Muscle of arm (tissue), 12 donors: ENCODE results near the gene CIP2A. TPM values are rescaled to one million over a fixed set of nuclear protein-coding genes. Genes with fewer than 3 reads are reported as not detected.
A peak's percentile ranks its signal among the peaks of the same experiment; 100 is the strongest.

Experiments used
- DNase-seq: peaks from one replicate; pipeline ENCODE4 v3.0.0-alpha.2; 2013
- polyA plus RNA-seq, 12 donors: library from polyadenylated mRNA; unstranded; fragments of 120-200 nt; gene quantifications; one replicate each; pipeline ENCODE4 v1.2.1, GENCODE V29; 2013; ENCODE audit not compliant: insufficient read length in 12 of 12

Gene CIP2A
- polyA plus RNA-seq, 12 donors = 6.2 to 17.6 (median 11.2) TPM; not detected in 1

DNA sequence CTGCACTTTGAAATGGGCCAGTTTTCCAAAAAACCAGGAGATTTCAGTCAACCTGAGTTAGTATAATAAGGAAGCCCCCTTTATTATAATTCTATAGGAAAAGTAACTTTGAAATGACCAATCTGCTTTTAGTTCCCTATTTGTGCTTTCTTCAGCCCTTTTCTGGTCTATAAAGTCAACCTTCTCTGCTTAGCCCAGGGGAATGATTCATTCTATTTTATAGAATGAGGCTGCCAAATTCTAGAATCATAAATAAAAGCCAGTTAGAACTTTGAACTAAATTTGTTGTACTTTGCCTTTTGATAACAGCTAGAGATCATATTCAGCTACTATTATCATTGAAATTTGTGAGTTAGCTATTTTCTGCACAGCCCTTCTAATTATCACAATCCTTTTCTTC is 24.7 kb downstream of the CIP2A start:
- DNase-seq = no peak

DNA sequence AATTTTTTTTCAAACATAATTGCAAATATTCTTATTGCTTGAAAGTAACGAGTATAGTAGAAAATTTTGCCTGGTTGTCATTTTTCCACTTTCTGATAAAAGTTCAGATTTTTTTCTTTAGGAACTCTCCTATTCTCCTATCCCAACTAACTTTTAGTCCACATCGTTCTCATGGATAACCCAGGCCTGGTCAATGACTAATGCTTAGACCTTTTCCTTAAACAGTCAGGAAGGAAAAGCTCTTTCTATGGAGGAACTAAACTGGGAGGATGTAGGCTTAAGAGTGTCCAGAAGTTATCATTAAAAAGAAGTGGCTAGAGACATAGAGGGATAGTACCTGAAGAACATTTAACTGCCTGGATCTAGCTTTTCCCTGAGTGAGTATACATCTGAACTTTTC is 26.7 kb downstream of the CIP2A start:
- no peak for DNase-seq

DNA sequence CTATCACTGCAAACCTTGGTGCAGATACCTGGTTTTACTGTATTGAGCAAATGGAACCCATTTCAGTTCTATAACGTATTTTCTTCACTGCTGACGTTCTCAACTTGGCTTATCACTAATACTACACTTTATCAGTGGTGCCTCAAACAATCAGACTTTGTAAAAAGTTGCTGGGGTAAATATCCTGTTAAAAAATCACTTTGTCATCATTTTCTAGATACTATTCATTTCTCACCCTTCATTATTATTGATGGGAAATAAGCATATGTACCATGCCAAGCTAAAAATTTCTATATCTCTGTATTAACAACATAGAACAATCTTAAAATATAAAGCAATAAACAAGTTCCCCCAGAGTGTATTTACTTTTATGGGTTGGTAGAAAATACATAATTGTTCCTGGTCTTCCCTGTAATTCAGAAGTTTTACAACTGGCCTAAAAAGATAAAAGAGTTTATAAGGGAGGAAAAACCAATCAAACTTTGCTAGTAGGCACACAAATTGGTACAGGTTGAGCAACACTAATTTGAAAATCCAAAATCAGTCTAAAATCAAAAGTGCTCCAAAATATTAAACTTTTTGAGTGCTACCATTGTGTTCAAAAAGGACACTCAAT is 33.2 kb downstream of the CIP2A start:
- no peak for DNase-seq

DNA sequence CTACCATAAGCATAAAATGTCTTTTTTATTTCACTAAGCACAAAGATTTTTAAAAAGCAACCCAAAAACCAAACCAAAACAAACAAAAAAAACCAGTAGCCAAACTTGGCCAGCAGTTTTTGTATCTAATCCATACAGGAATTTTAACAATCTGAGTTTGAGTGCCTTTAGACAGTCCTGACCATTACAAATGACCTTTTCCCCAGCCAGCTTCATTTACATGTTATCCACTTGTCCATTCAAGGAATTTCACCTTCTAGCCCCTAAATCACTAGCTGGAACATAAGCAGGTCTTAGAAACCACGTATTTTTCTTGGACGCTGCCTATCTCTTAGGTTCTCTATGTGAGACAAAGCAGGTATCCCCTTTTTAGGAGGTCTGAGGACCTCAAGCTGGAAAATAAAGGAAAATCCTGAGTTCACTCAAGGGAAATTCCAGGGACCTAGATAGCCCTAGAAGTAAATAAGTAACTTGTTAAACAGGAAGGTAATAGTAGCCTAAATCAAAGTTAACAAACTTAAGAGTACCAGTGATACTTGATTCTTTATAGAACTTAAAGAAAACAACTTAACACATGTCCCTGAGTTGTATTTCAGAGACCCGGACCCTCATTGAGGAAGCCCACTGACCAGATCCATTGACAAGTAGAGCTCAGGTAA is 34.2 kb downstream of the CIP2A start:
- no peak for DNase-seq

DNA sequence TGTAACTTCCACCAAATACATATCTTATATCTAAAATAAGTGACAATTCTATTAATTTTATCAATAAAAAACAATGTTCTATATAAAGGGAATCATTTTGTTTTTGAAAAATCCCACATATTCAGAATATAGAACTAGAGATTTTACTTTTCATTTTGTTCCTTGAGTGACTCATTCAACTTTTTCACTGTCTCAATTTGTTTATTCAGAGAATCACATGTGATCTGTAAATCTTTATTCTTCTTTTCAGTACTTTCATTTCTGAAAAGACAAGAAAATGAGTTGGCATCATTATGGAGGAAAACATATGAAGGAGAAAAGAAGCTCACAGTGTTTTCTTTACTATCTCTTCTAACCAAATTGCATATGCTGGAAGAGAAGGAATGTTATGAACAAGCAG is 35.0 kb downstream of the CIP2A start:
- no peak for DNase-seq

DNA sequence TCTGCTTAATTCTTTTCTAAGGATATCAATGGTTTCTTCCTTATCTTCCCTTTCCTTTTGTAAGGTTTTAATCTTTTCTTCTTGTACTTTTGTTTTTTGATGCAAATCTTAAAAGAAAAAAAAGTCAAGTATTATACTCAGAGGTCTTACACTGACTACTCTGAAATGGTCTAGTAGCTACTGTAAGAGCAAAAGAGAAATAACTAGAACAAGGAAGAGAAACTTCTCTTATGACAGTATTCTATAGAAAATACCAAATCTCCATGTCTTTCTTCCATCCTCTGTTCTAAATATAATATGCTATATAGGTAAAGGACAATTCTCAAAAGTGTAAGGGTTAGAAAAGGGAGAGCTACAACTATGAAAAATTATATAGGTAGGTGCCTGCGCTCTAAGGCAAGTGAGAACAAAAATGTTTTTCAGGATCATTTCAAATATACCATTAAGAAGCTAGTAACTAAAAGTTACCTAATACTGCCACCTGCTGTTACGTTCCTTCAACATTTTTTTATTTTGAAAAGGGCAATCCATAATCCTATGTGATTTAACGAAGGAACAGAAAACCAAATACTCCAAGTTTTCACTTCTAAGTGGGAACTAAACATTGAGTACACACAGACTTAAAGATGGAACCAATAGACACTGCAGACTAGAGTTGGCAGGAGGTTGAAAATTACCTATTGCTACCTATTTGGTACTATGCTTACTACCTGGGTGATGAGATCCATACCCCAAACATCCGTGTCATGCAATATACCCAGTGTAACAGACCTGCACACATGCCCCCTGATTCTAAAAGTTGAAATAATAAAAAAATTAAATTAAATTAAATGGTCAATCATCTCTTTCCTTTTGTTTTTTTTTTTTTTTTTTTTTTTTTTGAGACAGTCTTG is 36.7 kb downstream of the CIP2A start:
- DNase-seq = peak; percentile 49

DNA sequence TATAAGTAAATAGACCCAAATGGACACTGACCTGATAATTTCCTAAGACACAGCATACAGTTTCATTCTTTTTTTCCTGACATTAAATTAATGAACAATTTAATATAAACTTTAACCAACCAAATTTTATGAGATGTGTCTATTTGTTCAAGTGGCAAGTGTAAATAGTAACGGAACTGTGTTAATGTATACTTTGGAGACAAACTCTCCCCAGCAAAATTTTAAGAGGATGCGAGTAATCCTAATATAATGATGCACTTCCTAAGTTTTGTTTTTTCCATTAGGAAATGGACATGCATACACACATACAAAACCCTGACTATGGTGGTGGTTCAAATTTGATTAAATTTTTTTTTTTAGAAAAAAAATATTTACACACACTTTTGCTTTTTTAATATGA is 40.4 kb downstream of the CIP2A start:
- DNase-seq = no peak

DNA sequence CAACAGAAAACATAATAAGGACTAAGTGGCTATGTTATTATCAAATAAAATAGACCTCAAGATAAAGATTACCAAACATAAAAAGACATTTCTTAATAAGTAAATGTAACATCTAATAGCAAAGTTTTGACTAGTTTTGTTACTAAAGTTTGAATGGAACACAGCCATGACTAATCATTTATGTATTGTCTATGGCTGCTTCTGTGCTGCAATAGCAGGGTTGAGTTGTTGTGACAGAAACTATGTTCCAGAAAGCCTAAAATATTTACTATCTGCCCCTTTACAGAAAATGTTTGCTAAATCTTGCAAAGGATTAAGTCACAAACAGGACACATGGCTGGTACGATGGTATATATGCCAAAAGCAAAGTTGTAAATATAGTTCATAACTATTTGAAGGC is 40.9 kb downstream of the CIP2A start:
- no peak for DNase-seq

DNA sequence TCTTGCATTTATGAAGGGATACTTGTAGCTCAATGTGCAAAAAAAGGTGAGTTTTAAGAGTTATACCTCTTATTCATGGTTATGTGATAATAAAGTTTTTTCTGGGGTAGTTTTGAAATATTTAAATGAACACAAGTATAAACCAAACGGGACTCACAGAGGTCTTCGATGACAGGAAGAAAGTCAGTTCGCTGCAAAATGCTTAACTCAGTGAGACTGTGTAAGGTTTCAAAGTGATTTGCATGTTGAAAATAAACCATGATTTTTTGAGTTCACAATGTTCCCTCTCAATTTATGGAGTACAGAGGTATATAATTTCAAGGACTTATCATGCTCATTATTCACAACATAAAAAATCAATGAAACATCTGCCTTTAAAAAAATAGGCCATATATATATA is 42.5 kb downstream of the CIP2A start:
- DNase-seq = no peak

DNA sequence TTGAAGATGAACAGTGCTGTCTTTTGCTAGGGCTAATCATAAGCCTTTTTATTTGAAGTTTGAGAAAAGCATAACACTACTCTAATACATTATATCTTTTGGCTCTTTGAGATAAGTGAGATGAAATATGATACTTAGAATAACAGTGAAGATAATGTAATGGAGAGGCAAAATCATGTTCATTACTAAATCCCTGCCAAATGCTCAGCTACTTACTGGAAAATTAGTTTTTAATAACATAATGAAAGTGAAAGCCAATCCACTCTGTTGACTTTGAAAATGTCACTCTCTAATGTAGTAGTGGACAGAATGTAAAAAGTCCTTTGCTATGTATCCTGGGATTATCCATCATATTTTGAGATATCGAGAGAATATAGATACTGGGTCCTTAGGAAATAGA is 43.0 kb downstream of the CIP2A start:
- no peak for DNase-seq

DNA sequence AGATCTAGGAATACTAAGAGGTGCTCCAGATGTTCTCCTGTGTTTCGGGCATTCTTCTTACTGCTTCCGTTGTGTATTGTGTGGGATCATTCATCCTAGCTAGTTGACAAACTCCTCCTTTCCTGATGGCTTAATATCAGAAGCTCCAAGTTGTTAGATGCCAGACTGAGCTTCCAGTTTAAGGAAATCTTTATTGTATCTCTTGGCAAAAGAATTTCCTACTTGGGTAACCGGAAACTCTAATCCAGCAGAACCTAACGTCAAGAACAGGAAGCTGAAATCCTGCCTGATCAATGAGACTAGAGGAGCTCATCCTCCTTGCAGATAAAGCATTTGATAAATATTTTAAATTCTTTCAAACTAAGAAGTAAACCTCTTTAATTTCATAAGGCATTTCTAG is 51.2 kb downstream of the CIP2A start:
- no peak for DNase-seq

DNA sequence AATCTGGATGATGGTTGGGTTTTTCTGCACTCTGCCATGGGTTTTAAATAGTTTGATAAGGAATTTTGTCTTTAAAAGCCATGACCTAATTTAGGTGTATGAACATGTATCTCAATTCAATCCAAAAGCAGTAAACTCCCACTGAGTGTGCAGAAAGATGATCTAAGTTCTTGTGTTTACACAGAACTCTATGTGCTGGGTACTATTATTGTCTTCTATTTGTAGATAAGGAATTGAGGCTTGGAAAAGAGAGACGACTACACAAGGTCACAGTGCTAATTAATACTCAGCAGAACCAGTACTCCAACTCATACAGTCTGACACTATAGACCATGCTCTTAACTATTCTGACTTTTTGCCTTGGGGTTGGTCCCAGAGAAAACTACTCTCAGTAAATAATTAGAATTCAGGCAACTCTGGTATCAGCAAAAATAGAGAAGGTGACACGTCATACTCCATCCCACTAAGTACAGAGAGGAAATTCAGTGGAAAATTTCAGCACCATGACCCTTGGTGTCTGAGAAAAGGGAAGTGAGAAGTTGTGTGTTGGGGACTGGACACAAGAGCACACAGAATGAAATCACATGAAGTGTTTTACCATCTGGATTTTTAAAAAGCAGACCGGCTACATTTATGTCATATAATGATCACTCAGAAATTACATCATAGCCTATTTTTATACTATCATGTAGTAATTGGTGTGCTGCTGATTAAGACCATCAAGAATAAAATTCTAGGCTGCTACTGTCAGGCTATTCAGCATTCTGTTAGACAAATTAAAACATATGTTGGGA is 60.6 kb downstream of the CIP2A start:
- DNase-seq = peak; percentile 25

DNA sequence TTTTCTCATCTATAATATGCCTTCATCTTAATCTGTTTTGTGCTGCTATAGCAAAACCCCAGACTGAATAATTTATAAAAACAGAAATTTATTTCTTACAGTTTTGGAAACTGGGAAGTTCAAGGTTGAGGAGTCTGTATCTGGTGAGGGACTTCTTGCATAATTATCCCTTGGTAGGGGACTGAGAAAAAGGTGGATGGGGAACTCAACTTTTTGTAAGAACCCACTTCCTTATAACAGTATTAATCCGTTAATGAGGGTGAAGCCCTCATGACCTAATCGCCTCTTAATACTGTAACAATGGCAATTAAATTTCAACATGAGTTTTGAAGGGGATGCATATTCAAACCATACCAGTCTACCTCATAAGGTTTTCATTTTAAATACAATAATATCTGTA is 61.4 kb downstream of the CIP2A start:
- DNase-seq = no peak

DNA sequence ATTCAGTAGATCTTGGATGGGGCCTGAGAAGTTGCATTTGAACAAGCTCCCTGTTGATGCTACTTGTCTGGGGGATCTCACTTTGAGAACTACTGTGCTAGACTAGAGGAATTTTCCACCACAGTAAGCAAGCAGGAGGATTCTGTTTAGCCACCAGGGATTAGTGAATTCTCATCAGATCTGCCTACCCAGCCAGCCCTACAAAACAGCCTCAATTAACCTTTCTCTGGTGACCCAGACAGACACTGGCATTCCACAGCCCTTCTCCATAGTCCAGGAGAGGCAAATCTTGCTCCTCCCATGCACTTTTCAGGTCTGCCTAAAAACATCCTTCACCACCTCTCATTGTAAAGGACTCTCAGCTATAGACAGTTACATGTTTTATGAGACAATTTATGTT is 62.1 kb downstream of the CIP2A start:
- DNase-seq = no peak

DNA sequence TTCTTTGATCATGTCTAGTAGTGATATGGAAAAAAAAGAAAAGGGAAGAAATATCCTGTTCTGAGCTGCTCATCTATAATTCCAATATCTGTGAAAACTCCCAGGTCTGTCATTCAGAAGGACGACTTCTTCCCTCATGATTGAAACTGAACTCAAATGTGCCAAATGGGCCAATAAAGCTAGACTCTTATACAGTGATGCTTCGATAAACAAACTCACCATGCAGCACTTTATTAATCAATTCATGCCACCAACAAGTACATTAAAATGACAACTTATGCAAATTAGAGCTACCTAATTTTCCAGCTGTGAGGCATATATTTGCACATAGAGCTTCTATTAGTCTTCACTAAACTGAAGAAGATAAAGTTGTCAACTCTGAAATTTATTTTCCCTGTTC is 63.3 kb downstream of the CIP2A start:
- DNase-seq = no peak

DNA sequence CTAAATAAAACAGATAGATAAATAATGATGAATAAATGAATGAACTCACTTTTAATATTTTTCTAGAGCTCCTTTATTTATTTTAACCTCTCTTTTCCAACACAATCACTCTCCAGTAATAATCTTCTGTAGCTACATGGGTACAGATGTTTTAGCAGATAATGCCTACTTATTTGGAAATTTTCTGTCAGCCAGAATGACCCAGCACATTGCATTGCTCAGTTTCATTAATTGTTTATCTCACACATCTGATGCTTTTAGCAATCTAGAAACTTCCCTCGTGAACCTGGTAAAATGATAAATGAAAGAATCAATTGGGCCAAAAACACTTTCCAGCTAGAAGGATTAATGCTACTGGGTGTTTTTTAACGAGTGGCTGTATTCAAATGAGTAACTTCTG is 64.0 kb downstream of the CIP2A start:
- no peak for DNase-seq

DNA sequence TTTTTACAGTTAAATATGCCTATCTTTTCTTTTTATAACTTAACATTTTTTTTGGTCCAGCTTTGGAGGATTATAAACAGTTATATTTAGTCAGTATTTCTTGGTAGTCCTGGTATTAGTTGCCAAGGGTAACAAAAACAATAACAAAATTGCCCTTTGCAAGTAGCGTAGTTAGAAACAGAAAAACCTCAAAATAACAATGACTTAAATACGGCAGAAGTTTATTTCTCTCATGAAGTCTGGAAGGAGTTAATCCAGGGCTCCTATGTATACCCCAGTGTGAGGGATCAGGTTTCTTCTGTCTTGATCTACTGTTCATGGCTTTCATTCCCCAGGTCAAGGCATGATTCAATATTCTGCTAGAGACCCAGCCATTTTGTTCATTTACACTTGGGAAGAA is 64.7 kb downstream of the CIP2A start:
- DNase-seq = peak; percentile 8

DNA sequence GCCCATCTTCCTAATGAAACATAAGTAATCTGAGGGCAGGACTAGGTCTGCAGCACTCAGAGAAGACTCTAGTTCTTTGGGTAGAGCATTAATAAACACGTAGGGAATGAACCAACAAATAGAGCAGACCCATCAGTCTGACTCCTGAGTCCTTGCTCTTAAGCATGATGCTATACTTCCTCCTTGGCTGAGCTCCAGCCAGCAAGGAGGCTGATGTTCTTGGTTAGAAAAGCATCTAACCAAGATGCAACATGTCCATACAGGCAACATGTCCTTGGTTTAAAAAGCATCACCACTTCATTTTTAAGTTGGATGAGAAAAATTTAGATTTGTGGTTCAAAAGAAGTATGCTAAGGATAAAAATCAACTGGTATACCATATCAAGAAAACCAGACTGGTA is 70.3 kb downstream of the CIP2A start:
- DNase-seq = no peak

DNA sequence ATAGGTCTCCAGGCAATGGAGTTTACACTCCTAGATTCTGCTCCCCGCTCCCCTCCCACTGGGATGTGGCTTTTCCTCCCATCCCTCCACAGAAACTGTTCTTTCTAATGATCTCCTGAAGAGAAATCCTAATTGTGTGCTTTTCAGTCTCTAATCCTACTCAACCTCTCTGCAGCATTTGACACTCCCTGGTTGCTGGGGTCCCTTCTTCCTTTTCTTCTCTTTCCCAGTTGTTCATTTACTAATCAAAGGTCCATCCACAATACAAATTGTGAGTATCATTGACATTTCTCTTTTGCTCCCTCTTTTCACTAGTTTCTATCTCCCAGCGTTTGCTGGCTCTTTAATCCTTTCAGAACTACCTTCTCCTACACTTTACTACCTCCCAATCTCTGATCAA is 72.4 kb downstream of the CIP2A start:
- no peak for DNase-seq

DNA sequence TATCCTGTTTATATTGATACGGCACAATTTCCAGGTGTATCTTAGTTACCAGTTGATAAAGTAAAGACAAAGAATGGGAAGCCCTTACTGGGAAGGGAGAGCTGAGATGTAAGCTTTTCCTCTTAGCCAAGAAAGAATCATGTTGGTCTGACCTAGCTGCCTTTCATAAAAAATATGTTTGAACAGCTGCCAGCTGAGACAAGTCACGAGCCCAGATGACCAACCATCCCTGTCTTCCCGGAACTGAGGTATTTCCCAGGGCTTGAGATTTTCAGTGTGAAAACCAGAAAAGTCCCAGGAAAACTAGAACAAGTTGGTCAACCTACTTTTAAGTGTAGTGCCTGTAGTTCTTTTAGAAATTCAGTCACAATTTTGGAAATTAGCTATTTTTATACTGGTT is 75.3 kb downstream of the CIP2A start:
- no peak for DNase-seq

DNA sequence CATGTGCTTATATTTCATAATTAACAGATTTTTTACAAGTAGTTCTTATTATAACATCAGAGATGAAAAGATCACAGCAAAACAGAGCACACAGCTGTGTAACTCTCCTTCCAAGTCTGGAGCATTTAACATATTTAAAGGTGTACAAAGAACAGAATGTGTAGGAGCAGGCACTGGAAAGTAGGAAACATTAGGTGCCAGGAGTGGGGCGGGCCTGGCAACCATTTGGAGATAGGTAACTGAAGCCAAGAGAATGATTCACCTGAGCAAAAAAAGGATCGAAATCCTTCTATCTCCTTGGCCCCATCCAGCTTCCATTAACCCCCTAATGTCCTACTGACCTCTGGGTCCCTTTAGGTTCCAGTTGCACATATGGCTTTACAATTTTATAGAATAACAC is 76.6 kb downstream of the CIP2A start:
- no peak for DNase-seq

DNA sequence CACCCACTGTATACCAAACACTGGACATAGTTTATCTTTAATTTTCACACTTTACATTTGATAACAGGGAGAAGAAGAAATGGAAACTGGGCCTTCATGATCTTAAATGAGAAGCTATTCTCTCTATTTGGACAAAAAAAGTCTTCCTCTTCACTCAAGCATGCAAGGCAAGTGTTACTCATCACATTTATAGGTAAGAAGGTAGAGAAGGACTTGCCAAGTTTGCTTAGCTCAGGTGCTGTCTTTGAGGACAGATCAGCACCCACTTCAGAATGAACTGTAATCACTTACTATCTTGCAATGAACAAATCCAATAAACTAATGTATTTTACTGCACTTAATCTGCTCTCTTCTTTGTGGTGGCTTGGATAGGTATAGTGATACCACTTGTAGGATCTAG is 77.7 kb downstream of the CIP2A start:
- DNase-seq = no peak
